Upper lobe of left lung (tissue), 6 donors: Measurements from ENCODE around the gene BPIFB3. TPM values are rescaled to one million over a fixed set of nuclear protein-coding genes. Genes with fewer than 3 reads are reported as not detected.

ENCODE experiments used
- ATAC-seq, 2 donors: fragments of 200-7000 bp; cut with Tn5 transposase; one replicate each; pipeline ENCODE4 v1.9.1; 2022; ENCODE audit warnings: mild to moderate bottlenecking in 2 of 2, moderate library complexity in 2 of 2; ENCODE audit not compliant: low FRiP score in 2 of 2
- DNase-seq, 2 donors: peaks; one replicate each; pipeline ENCODE4 v3.0.0-alpha.2; 2019 to 2020
- H3K27ac ChIP-seq, 4 donors: fragments of 200-600 bp; sonication (generic); one replicate each; pipeline ENCODE4 v1.5.1; 2016 to 2019
- H3K27me3 ChIP-seq, 4 donors: fragments of 200-600 bp; sonication (generic); one replicate each; pipeline ENCODE4 v1.5.1; 2017 to 2019
- H3K36me3 ChIP-seq, 4 donors: fragments of 200-600 bp; sonication (generic); one replicate each; pipeline ENCODE4 v1.5.1; 2016 to 2019
- H3K4me1 ChIP-seq, 4 donors: fragments of 200-600 bp; sonication (generic); one replicate each; pipeline ENCODE4 v1.5.1; 2018 to 2019
- H3K4me3 ChIP-seq, 4 donors: fragments of 200-600 bp; sonication (generic); one replicate each; pipeline ENCODE4 v1.5.1; 2017 to 2019; ENCODE audit warnings: mild to moderate bottlenecking in 2 of 4, moderate library complexity in 1 of 4
- H3K9me3 ChIP-seq, 4 donors: fragments of 200-600 bp; sonication (generic); one replicate each; pipeline ENCODE4 v1.5.1; 2018 to 2019
- EP300 ChIP-seq, 4 donors: sonication (generic); formaldehyde crosslinking; IDR thresholded peaks; one replicate each; pipeline ENCODE4 v1.5.1; 2017; ENCODE audit warnings: antibody characterized with exemption in 4 of 4, control low read depth in 2 of 4
- POLR2A ChIP-seq, 4 donors: fragments of 450-650 bp; IDR thresholded peaks; one replicate each; pipeline ENCODE4 v1.5.1; 2016 to 2017; ENCODE audit warnings: antibody characterized with exemption in 4 of 4, mild to moderate bottlenecking in 2 of 4
- POLR2AphosphoS5 ChIP-seq, 2 donors: sonication (generic); formaldehyde crosslinking; IDR thresholded peaks; one replicate each; pipeline ENCODE4 v1.5.1; 2017; ENCODE audit warnings: antibody characterized with exemption in 2 of 2
- WGBS, 2 donors: methylation state at CpG; one replicate each; pipeline ENCODE4 v1.1.5; 2017 to 2018; 5-methylcytosine and 5-hydroxymethylcytosine counted together
- total RNA-seq, 6 donors: library from RNA; depleted of rRNA in 4 of 6; stranded (reverse); fragments of >200 nt in 4 of 6; gene quantifications; one replicate each; pipeline versions ENCODE4 v1.1.0 to v1.2.1, GENCODE V29; 2016 to 2021
- TF ChIP-seq, protein P1 (sequence below), 6 experiments: fragments of 450-650 bp in 4 of 6; fragments of 200-600 bp in 2 of 6; sonication (generic) in 2 of 6; IDR thresholded peaks; one replicate each; pipeline ENCODE4 v1.5.1; 2016 to 2019; ENCODE audit warnings: antibody characterized with exemption in 6 of 6
- donor health status: DM: no; HTN: no; CAD: no; lungs with moderate emphysema.
- donor health status: DM: no; HTN: yes; CAD: no; lungs with severe emphysema.

Gene BPIFB3
- total RNA-seq, 6 donors from 2014 or later, result not detected

GRCh38 chr20:33061658-33062028, 7.9 kb downstream of the BPIFB3 start:
- Histone ChIP-seq H3K27ac (no peak overlapping the region), H3K36me3 (no peaks in the 10 kb centered on the region), H3K4me3 (no peak overlapping the region), H3K27me3 (no peaks in the 10 kb centered on the region), H3K4me1 (no peaks in the 10 kb centered on the region), H3K9me3 (no peaks in the 10 kb centered on the region)
- no peak for DNase-seq
- 72 to 87% methylated on average over 6 to 14 of the region's 14 CpGs for WGBS, 2 donors
- no peak for TF ChIP-seq POLR2A (IDR thresholded peaks at IDR 0.05)
- TF ChIP-seq EP300 (IDR thresholded peaks at IDR 0.05), result no peak
- no peak for TF ChIP-seq POLR2AphosphoS5 (IDR thresholded peaks at IDR 0.05)
- TF ChIP-seq, protein P1, sequence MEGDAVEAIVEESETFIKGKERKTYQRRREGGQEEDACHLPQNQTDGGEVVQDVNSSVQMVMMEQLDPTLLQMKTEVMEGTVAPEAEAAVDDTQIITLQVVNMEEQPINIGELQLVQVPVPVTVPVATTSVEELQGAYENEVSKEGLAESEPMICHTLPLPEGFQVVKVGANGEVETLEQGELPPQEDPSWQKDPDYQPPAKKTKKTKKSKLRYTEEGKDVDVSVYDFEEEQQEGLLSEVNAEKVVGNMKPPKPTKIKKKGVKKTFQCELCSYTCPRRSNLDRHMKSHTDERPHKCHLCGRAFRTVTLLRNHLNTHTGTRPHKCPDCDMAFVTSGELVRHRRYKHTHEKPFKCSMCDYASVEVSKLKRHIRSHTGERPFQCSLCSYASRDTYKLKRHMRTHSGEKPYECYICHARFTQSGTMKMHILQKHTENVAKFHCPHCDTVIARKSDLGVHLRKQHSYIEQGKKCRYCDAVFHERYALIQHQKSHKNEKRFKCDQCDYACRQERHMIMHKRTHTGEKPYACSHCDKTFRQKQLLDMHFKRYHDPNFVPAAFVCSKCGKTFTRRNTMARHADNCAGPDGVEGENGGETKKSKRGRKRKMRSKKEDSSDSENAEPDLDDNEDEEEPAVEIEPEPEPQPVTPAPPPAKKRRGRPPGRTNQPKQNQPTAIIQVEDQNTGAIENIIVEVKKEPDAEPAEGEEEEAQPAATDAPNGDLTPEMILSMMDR (IDR thresholded peaks at IDR 0.05), result no peak
- ATAC-seq, result no peak

DNA sequence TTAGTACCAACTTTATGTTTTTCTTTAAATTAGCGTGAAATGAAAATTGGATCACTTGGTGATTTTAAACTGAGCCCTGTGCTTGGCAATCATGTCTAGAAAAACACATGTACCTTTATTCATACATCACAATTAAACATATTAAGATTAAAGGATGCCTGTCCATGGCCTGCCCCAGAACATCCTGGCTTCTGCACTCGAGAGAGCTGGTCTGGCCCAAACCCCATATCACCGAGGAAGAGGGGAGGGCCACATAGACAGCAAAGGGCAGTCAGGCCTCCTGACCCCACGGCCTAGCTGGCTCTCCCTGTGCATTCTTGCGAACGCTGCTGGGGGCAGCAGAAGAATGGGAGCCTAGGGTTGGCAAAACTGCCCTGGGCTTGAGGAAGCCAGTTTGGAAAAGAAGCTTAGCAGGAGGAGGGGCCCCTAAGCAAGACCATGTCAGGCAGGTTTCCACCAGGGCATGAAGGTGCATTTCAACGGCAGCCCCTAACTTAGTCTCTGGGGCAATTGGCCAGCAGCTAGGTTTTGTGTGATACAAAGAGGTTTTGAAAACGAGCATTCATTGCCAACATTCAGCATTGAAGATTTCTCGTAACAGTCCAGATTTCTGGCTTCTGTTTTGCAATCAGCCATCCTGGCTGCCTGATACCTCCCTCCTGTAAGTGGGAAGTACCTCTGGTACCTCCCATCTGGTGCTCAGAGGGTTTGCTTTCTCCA, 8.6 kb downstream of the BPIFB3 start:
- no peaks in the 10 kb centered on the region for H3K36me3 ChIP-seq
- no peak overlapping the region for H3K27ac ChIP-seq
- no peak for DNase-seq
- no peaks in the 10 kb centered on the region for H3K27me3 ChIP-seq
- H3K9me3 ChIP-seq, result no peaks in the 10 kb centered on the region
- H3K4me1 ChIP-seq, result no peaks in the 10 kb centered on the region
- no peak overlapping the region for H3K4me3 ChIP-seq
- 62 to 66% methylated on average over 9 of the region's 9 CpGs for WGBS, 2 donors
- no peak for ATAC-seq
- TF ChIP-seq POLR2AphosphoS5 (IDR thresholded peaks at IDR 0.05) (no peak), EP300 (IDR thresholded peaks at IDR 0.05) (no peak), POLR2A (IDR thresholded peaks at IDR 0.05) (no peak)
- TF ChIP-seq, protein P1 (IDR thresholded peaks at IDR 0.05), result no peak

- 69 to 82% methylated on average over 1 of the region's 1 CpG for WGBS, 2 donors
- DNase-seq, result no peak
- H3K27ac ChIP-seq, result no peak overlapping the region
These were observed 9.1 kb downstream of the BPIFB3 start for GRCh38 chr20:33062825-33063149.

DNA sequence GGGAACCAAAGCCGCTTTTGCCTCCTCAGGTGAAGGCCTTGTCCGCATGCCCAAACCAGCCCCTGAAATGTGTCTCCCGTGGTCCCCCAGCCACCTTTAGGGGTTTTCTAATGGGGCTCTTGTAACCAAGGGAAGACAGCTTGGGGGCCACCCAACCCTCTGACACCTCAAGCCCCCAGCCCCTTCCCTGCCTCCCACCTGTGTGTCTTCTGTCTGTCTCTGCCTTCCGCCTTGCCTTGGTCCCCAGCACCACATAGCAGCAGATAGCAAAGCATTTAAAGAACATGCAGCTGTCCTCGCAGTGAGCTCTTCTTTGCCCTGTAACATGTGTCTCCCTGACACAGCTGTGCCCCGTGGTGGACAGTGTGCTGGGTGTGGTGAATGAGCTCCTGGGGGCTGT, 9.6 kb downstream of the BPIFB3 start:
- DNase-seq (no peak), ATAC-seq (no peak)
- WGBS, 2 donors, result 87 to 96% methylated on average over 6 of the region's 6 CpGs
- Histone ChIP-seq H3K9me3 (no peaks in the 10 kb centered on the region), H3K27me3 (no peaks in the 10 kb centered on the region), H3K27ac (no peak overlapping the region), H3K4me3 (no peak overlapping the region), H3K36me3 (no peaks in the 10 kb centered on the region), H3K4me1 (no peaks in the 10 kb centered on the region)
- TF ChIP-seq, protein P1 (IDR thresholded peaks at IDR 0.05), result no peak
- TF ChIP-seq POLR2AphosphoS5 (IDR thresholded peaks at IDR 0.05) (no peak), POLR2A (IDR thresholded peaks at IDR 0.05) (no peak), EP300 (IDR thresholded peaks at IDR 0.05) (no peak)

More at GRCh38 chr20:33062825-33063149, 9.1 kb downstream of the BPIFB3 start:
- no peak for ATAC-seq
- Histone ChIP-seq H3K27me3 (no peaks in the 10 kb centered on the region), H3K4me1 (no peaks in the 10 kb centered on the region), H3K4me3 (no peak overlapping the region), H3K36me3 (no peaks in the 10 kb centered on the region), H3K9me3 (no peaks in the 10 kb centered on the region)
- no peak for TF ChIP-seq EP300 (IDR thresholded peaks at IDR 0.05)

- no peak for ATAC-seq
- Histone ChIP-seq H3K36me3 (no peaks in the 10 kb centered on the region), H3K9me3 (no peaks in the 10 kb centered on the region), H3K27me3 (no peaks in the 10 kb centered on the region), H3K4me1 (no peaks in the 10 kb centered on the region), H3K27ac (no peak overlapping the region), H3K4me3 (no peak overlapping the region)
- no peak for TF ChIP-seq POLR2A (IDR thresholded peaks at IDR 0.05)
- TF ChIP-seq, protein P1 (IDR thresholded peaks at IDR 0.05), result no peak
- no peak for TF ChIP-seq POLR2AphosphoS5 (IDR thresholded peaks at IDR 0.05)
- TF ChIP-seq EP300 (IDR thresholded peaks at IDR 0.05), result no peak
- no peak for DNase-seq
- WGBS, 2 donors, result 82 to 93% methylated on average over 9 to 11 of the region's 11 CpGs
These were observed 11.0 kb downstream of the BPIFB3 start for GRCh38 chr20:33064572-33065287.
